ENCODE data around the gene GCHFR.

DNA sequence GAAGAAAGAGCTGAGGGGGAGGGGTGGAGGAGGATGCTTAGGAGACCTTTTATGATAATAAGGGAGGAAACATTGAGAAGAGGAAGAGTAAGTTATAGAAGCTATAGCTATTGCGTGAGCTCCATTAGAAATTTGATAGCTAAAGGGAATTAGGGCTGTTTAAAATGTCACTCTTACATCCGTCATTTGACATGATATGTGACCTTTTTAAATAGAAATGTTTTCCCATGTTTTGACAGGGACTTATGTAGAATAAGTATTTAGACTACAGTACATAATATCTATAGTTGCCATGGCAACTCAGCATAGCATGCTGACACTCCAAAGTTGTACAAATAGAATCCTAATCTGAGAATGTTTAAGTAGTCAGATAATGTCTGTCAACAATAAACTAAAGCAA, 49.7 kb upstream of the GCHFR start:
- TF ChIP-seq, protein P1, sequence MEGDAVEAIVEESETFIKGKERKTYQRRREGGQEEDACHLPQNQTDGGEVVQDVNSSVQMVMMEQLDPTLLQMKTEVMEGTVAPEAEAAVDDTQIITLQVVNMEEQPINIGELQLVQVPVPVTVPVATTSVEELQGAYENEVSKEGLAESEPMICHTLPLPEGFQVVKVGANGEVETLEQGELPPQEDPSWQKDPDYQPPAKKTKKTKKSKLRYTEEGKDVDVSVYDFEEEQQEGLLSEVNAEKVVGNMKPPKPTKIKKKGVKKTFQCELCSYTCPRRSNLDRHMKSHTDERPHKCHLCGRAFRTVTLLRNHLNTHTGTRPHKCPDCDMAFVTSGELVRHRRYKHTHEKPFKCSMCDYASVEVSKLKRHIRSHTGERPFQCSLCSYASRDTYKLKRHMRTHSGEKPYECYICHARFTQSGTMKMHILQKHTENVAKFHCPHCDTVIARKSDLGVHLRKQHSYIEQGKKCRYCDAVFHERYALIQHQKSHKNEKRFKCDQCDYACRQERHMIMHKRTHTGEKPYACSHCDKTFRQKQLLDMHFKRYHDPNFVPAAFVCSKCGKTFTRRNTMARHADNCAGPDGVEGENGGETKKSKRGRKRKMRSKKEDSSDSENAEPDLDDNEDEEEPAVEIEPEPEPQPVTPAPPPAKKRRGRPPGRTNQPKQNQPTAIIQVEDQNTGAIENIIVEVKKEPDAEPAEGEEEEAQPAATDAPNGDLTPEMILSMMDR (IDR thresholded peaks at IDR 0.05; ENCODE audit: low read depth, low read length, missing input control) = no peak
- TF ChIP-seq FOXA1 (IDR thresholded peaks at IDR 0.05) (no peak), REST (IDR thresholded peaks at IDR 0.05) (no peak), TAF1 (conservative IDR thresholded peaks at IDR 0.05) (no peak), RXRA (IDR thresholded peaks at IDR 0.05) (no peak), HNF4A (conservative IDR thresholded peaks at IDR 0.05) (no peak)
